ENCODE data around the gene CDH5.

DNA sequence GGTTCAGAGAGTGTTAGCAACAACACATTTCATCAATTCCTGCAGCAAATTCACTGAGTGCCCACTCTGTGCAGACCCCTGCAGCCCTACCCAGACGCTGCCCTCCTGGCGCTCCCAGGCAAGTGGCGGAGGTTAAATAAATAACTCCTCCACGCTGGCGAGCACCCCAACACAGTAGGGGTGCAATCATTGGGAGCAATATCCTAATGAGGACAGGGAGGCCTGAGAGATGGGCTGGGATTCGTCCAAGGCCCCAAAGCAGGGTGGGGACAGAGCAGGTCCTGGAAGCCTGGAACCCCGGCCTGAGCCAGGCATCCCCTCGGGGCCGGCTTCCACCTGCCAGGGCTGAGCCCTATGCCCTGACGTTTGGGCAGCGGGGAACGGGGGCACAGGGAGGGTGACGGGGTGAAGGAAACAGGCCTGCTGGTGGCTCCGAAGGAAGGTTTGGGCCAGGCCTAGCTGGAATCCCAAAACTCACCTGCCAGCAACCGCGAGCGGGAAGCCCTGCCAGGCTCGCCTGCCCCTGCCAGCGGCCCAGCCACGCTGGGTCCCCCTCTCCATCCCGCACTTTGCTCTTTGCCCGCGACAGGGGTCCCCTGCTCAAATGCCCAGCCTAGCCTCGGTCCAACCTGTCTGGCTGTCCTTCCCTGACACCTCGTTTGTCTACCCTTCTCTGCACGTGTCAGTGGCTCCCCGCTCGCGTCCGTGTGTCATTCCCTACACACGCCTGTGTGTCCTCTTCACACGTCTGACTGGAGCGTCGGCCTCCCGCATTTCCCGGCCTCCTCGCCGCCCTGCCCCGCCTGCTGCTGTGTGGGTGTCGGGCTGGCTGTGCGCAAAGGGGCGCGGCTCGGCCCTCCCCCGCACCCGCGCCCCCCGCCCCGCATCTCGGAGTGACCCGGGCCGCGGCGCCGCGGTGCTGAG, 59.9 kb downstream of the CDH5 start:
- TF ChIP-seq FOXM1 (IDR thresholded peaks at IDR 0.05; ENCODE audit: borderline replicate concordance, low read depth) (no peak), TAF1 (IDR thresholded peaks at IDR 0.05; ENCODE audit: low read depth) (no peak), RAD21 (IDR thresholded peaks at IDR 0.05; ENCODE audit: low read depth) (no peak), NFIC (IDR thresholded peaks at IDR 0.05) (no peak)
